GM18517 (cell line): ENCODE results near the gene ARL2.
A peak's percentile ranks its signal among the peaks of the same experiment; 100 is the strongest.
"Not testable (repeated sequence)": the region's sequence is repeated elsewhere in the genome, so short reads cannot be mapped to it uniquely, and the experiment has no call there.

Source experiments
- ATAC-seq: cut with Tn5 transposase; IDR thresholded peaks from one replicate; pipeline ENCODE4 v1.9.1; 2021; ENCODE audit warnings: mild to moderate bottlenecking, moderate library complexity; ENCODE audit not compliant: unreplicated experiment

ARL2 gene

GRCh38 chr11:65013888-65014725 lies at the start of gene ARL2:
Gene ARL2 (plus strand): TSS chr11:65014160. CDS start chr11:65014208, 48 bp downstream.
- ATAC-seq = peak; percentile 84

GRCh38 chr11:64967375-64967774 lies 46.6 kb upstream of the ARL2 start:
- ATAC-seq = no peak

GRCh38 chr11:64969209-64969608 lies 44.8 kb upstream of the ARL2 start:
- no peak for ATAC-seq

- no peak for ATAC-seq
These were observed 43.2 kb upstream of the ARL2 start for GRCh38 chr11:64970731-64971151.

GRCh38 chr11:64971421-64972233 lies 42.3 kb upstream of the ARL2 start, which contains the start of gene MAJIN:
Gene MAJIN (minus strand): TSS chr11:64972108. CDS start chr11:64959405, 12,703 bp downstream.
- ATAC-seq = no peak

- no peak for ATAC-seq
These were observed 39.8 kb upstream of the ARL2 start for GRCh38 chr11:64974124-64974523.

GRCh38 chr11:64976651-64977050 lies 37.3 kb upstream of the ARL2 start:
- ATAC-seq = no peak

- ATAC-seq = not testable (repeated sequence)
These were observed 30.6 kb upstream of the ARL2 start for GRCh38 chr11:64983339-64983738.

- no peak for ATAC-seq
These were observed 25.7 kb upstream of the ARL2 start for GRCh38 chr11:64987998-64988854.

GRCh38 chr11:64989416-64989815 lies 24.5 kb upstream of the ARL2 start:
- ATAC-seq = no peak

GRCh38 chr11:64990222-64990923 lies 23.6 kb upstream of the ARL2 start:
- ATAC-seq = no peak

- no peak for ATAC-seq
These were observed 19.6 kb upstream of the ARL2 start for GRCh38 chr11:64994318-64994717.

- no peak for ATAC-seq
These were observed 17.6 kb upstream of the ARL2 start for GRCh38 chr11:64996327-64996709.

- ATAC-seq = no peak
These were observed 17.1 kb upstream of the ARL2 start, which contains the start of gene BATF2 for GRCh38 chr11:64996710-64997380. Gene BATF2 (minus strand): TSS chr11:64996971. CDS start chr11:64996914, 57 bp downstream.

GRCh38 chr11:64998141-64998540 lies 15.8 kb upstream of the ARL2 start:
- no peak for ATAC-seq

- ATAC-seq = no peak
These were observed 15.1 kb upstream of the ARL2 start for GRCh38 chr11:64998690-64999431.

- ATAC-seq = no peak
These were observed 14.5 kb upstream of the ARL2 start for GRCh38 chr11:64999478-64999877.

- ATAC-seq = no peak
These were observed 11.3 kb upstream of the ARL2 start for GRCh38 chr11:65002706-65003105.

GRCh38 chr11:65003282-65003681 lies 10.7 kb upstream of the ARL2 start:
- ATAC-seq = no peak
